PC-3 (cell line): ENCODE results near the gene DYNLL1. TPM values are rescaled to one million over a fixed set of nuclear protein-coding genes. Genes with fewer than 3 reads are reported as not detected.
"Not testable (repeated sequence)": the region's sequence is repeated elsewhere in the genome, so short reads cannot be mapped to it uniquely, and the experiment has no call there.

ENCODE experiments used
- ATAC-seq: fragments of 200-7000 bp; cut with Tn5 transposase; 2 replicates; pipeline ENCODE4 v1.9.1; 2020; ENCODE audit warnings: mild to moderate bottlenecking, moderate library complexity
- BruUV-seq: library from RNA; stranded (reverse); fragments of 400-500 nt; replicated peaks from 2 replicates; lab custom pipeline; 2021; lab: Mats Ljungman, UMichigan
- CTCF ChIA-PET: fragments of 300-600 bp; sonication (Branson Sonifier 250); formaldehyde crosslinking; loops from one replicate; lab custom pipeline; 2022; ENCODE audit warnings: antibody characterized with exemption; lab: Charles Lee
- POLR2A ChIA-PET: fragments of 300-600 bp; sonication (Branson Sonifier 250); formaldehyde crosslinking; loops from one replicate; lab custom pipeline; 2022; ENCODE audit warnings: antibody characterized with exemption; ENCODE audit not compliant: unreplicated experiment; lab: Charles Lee
- DNase-seq: peaks from one replicate; pipeline ENCODE4 v3.0.0-alpha.2; 2015
- H2AFZ ChIP-seq: fragments of 300-600 bp; sonication (generic); 2 replicates; pipeline ENCODE4 v1.6.0; 2016; ENCODE audit warnings: antibody characterized with exemption, low read length
- H3F3A ChIP-seq: fragments of 300-600 bp; sonication (generic); one replicate; pipeline ENCODE4 v1.6.0; 2017; ENCODE audit warnings: antibody characterized with exemption, low read length, control low read depth, mild to moderate bottlenecking; ENCODE audit not compliant: unreplicated experiment
- H3K27ac ChIP-seq: fragments of 300-600 bp; sonication (generic); 2 replicates; pipeline ENCODE4 v1.5.1; 2016; ENCODE audit warnings: mild to moderate bottlenecking, low read length
- H3K27me3 ChIP-seq: fragments of 300-600 bp; sonication (generic); 2 replicates; pipeline ENCODE4 v1.6.1; 2016; ENCODE audit warnings: low read length, mixed read lengths
- H3K36me3 ChIP-seq: fragments of 300-600 bp; sonication (generic); 2 replicates; pipeline ENCODE4 v1.6.1; 2016; ENCODE audit warnings: low read depth, mixed run types, low read length, mixed read lengths
- H3K4me1 ChIP-seq: fragments of 300-600 bp; sonication (generic); 2 replicates; pipeline ENCODE4 v1.5.1; 2016; ENCODE audit warnings: low read length; ENCODE audit not compliant: insufficient read depth
- H3K4me2 ChIP-seq: fragments of 300-600 bp; sonication (generic); 2 replicates; pipeline ENCODE4 v1.6.0; 2016; ENCODE audit warnings: low read length
- H3K4me3 ChIP-seq: fragments of 300-600 bp; sonication (generic); 2 replicates; pipeline ENCODE4 v1.5.1; 2016; ENCODE audit warnings: mild to moderate bottlenecking, low read length, mixed read lengths
- H3K79me2 ChIP-seq: fragments of 300-600 bp; sonication (generic); 2 replicates; pipeline ENCODE4 v1.6.1; 2017; ENCODE audit warnings: low read length, mixed read lengths
- H3K9ac ChIP-seq: fragments of 300-600 bp; sonication (generic); 2 replicates; pipeline ENCODE4 v1.6.0; 2016; ENCODE audit warnings: mild to moderate bottlenecking, low read length
- H3K9me2 ChIP-seq: fragments of 300-600 bp; sonication (generic); replicated peaks from 2 replicates; pipeline ENCODE4 v1.6.1; 2016; ENCODE audit warnings: mixed run types, low read length, mixed read lengths
- H3K9me3 ChIP-seq: fragments of 300-600 bp; sonication (generic); 2 replicates; pipeline ENCODE4 v1.6.1; 2016; ENCODE audit warnings: low read length, mixed read lengths
- H4K20me1 ChIP-seq: fragments of 300-600 bp; sonication (generic); 2 replicates; pipeline ENCODE4 v1.6.1; 2016; ENCODE audit warnings: low read length, mixed read lengths
- CTCF ChIP-seq: fragments of 300-600 bp; sonication (generic); conservative IDR thresholded peaks from 2 replicates; pipeline ENCODE4 v1.5.1; 2017; ENCODE audit warnings: antibody characterized with exemption, low read depth, mild to moderate bottlenecking, low read length
- EZH2 ChIP-seq: fragments of 300-600 bp; sonication (generic); IDR thresholded peaks from one replicate; pipeline ENCODE4 v1.6.1; 2017; ENCODE audit warnings: antibody characterized with exemption, mild to moderate bottlenecking, low read length; ENCODE audit not compliant: unreplicated experiment
- EZH2phosphoT487 ChIP-seq: fragments of 300-600 bp; sonication (generic); IDR thresholded peaks from 2 replicates; pipeline ENCODE4 v1.6.1; 2018; ENCODE audit warnings: mild to moderate bottlenecking, antibody characterized with exemption, low read length, borderline replicate concordance
- intact Hi-C: fragments of 100-400 bp; cut with micrococcal nuclease; formaldehyde crosslinking; loops from 2 replicates; pipeline ENCODE4 v1.9.0; 2023
- total RNA-seq: library from RNA; depleted of rRNA; stranded (reverse); fragments of >200 nt; gene quantifications from 2 replicates; pipeline ENCODE4 v1.2.3, GENCODE V29; 2014

The DYNLL1 gene
- total RNA-seq, 1 experiment from 2014 or later: 396 TPM

GRCh38 chr12:120515496-120515895, 19.6 kb downstream of the DYNLL1 start:
- CTCF ChIA-PET: no interaction called here
- no peak for ATAC-seq

GRCh38 chr12:120519324-120519723, 23.4 kb downstream of the DYNLL1 start:
- CTCF ChIA-PET, H3K9ac ChIP-seq, BruUV-seq, H4K20me1 ChIP-seq, H3K27ac ChIP-seq, H3K9me3 ChIP-seq, intact Hi-C loops, H3K36me3 ChIP-seq, DNase-seq, H3K4me2 ChIP-seq, ATAC-seq, H3K4me3 ChIP-seq, H3K9me2 ChIP-seq, H2AFZ ChIP-seq, H3K4me1 ChIP-seq, H3F3A ChIP-seq, H3K27me3 ChIP-seq, POLR2A ChIA-PET, H3K79me2 ChIP-seq: not testable (repeated sequence)

More at GRCh38 chr12:120515496-120515895, 19.6 kb downstream of the DYNLL1 start:
- no peaks in the 10 kb centered on the region for H4K20me1 ChIP-seq
- POLR2A ChIA-PET: no interaction called here
- no peak overlapping the region for H3K9ac ChIP-seq
- H3F3A ChIP-seq: no peaks in the 10 kb centered on the region
- no peak overlapping the region for H3K4me2 ChIP-seq
- no peaks in the 10 kb centered on the region for H3K79me2 ChIP-seq
- H2AFZ ChIP-seq: no peak overlapping the region
- H3K4me1 ChIP-seq: no peaks in the 10 kb centered on the region
- H3K9me2 ChIP-seq: no peaks in the 10 kb centered on the region
- BruUV-seq: no TSS peak
- no peak overlapping the region for H3K4me3 ChIP-seq
- H3K9me3 ChIP-seq: no peaks in the 10 kb centered on the region
- H3K27ac ChIP-seq: no peak overlapping the region
- TF ChIP-seq EZH2phosphoT487: no peak
- TF ChIP-seq CTCF: no peak
- TF ChIP-seq EZH2: no peak
- DNase-seq: no peak
- no peaks in the 10 kb centered on the region for H3K27me3 ChIP-seq
- H3K36me3 ChIP-seq: peaks cover 4% of the 10 kb centered on the region; the same call in 1 of the 2 replicates
- intact Hi-C loops: no loop called here

GRCh38 chr12:120522568-120522967, 26.7 kb downstream of the DYNLL1 start:
- H3K4me1 ChIP-seq: peaks cover 25% of the 10 kb centered on the region
- H3K9me3 ChIP-seq: no peaks in the 10 kb centered on the region
- peaks cover 13% of the 10 kb centered on the region for H3F3A ChIP-seq
- H4K20me1 ChIP-seq: no peaks in the 10 kb centered on the region
- H3K79me2 ChIP-seq: peaks cover 18% of the 10 kb centered on the region
- no peaks in the 10 kb centered on the region for H3K27me3 ChIP-seq
- DNase-seq (no peak), ATAC-seq (no peak)
- 0 out of 2 replicates have a peak, but pooled peaks cover 2% of the 10 kb centered on the region for H3K36me3 ChIP-seq
- no peak overlapping the region for H3K4me3 ChIP-seq
- H3K4me2 ChIP-seq: no peak overlapping the region
- H3K9ac ChIP-seq: no peak overlapping the region
- no peak overlapping the region for H3K27ac ChIP-seq
- ChIA-PET POLR2A (no interaction called here), CTCF (no interaction called here)
- no TSS peak for BruUV-seq
- intact Hi-C loops: no loop called here
- no peak overlapping the region for H2AFZ ChIP-seq
- TF ChIP-seq EZH2phosphoT487 (no peak), EZH2 (no peak), CTCF (no peak)
- H3K9me2 ChIP-seq: no peaks in the 10 kb centered on the region
